HCT116 (cell line): ENCODE data around the gene EVA1A. TPM values are rescaled to one million over a fixed set of nuclear protein-coding genes. Genes with fewer than 3 reads are reported as not detected.

ENCODE experiments used
- ATAC-seq: fragments of 200-7000 bp; cut with Tn5 transposase; 2 replicates; pipeline ENCODE4 v1.9.1; 2020; ENCODE audit warnings: mild to moderate bottlenecking, moderate library complexity
- BruUV-seq: library from RNA; stranded (reverse); fragments of 400-500 nt; replicated peaks from 2 replicates; lab custom pipeline; 2021; lab: Mats Ljungman, UMichigan
- CTCF ChIA-PET: fragments of 300-600 bp; sonication (Branson Sonifier 250); formaldehyde crosslinking; loops from one replicate; lab custom pipeline; 2021; ENCODE audit warnings: antibody characterized with exemption; lab: Charles Lee
- POLR2A ChIA-PET: fragments of 300-600, 350-600 bp; sonication (Branson Sonifier 250); formaldehyde crosslinking; loops from one replicate; lab custom pipeline; 2021; ENCODE audit warnings: antibody characterized with exemption; lab: Charles Lee
- RAD21 ChIA-PET, 2 experiments: fragments of 300-600 bp; sonication (Branson Sonifier 250); formaldehyde crosslinking; loops; one replicate each; lab custom pipeline; 2023; ENCODE audit warnings: low total read pairs in 2 of 2; ENCODE audit not compliant: uncharacterized antibody in 2 of 2, unreplicated experiment in 2 of 2, low non-redundant PET in 1 of 2; lab: Charles Lee
- DNase-seq: peaks from one replicate; pipeline ENCODE4 v3.0.0-alpha.2; 2010; ENCODE audit warnings: low read depth, low spot score
- H2AFZ ChIP-seq: fragments of 200-600 bp; shearing (Covaris generic), sonication (generic); 2 replicates; pipeline ENCODE4 v1.6.1; 2017; ENCODE audit warnings: low read depth, mixed run types, mixed read lengths, antibody characterized with exemption, low read length; ENCODE audit not compliant: poor library complexity, severe bottlenecking
- H3K27ac ChIP-seq: 2 replicates; pipeline ENCODE4 v1.5.1; 2012; ENCODE audit warnings: low read depth, low read length
- H3K27me3 ChIP-seq: fragments of 200-600 bp; sonication (generic); 2 replicates; pipeline ENCODE4 v1.6.1; 2016; ENCODE audit warnings: mixed run types, low read length, mixed read lengths; ENCODE audit not compliant: insufficient read depth
- H3K36me3 ChIP-seq, 2 experiments: fragments of 200-500 bp in 1 of 2; fragments of 200-600 bp in 1 of 2; sonication (Bioruptor generic) in 1 of 2; sonication (generic) in 1 of 2; 2 replicates each; pipeline versions ENCODE4 v1.5.1 to v1.6.1; 2014 to 2016; ENCODE audit warnings: low read length in 2 of 2, inconsistent platforms in 1 of 2, mixed read lengths in 1 of 2, mixed run types in 1 of 2; ENCODE audit not compliant: insufficient read depth in 2 of 2, control insufficient read depth in 1 of 2
- H3K4me1 ChIP-seq, 2 experiments: fragments of 200-600 bp in 1 of 2; sonication (generic) in 1 of 2; 2 replicates each; pipeline versions ENCODE4 v1.5.1 to v1.6.1; 2012 to 2017; ENCODE audit warnings: low read length in 2 of 2, inconsistent platforms in 1 of 2, mild to moderate bottlenecking in 1 of 2, mixed read lengths in 1 of 2, mixed run types in 1 of 2, moderate library complexity in 1 of 2; ENCODE audit not compliant: insufficient read depth in 2 of 2, control insufficient read depth in 1 of 2
- H3K4me2 ChIP-seq: fragments of 200-600 bp; sonication (generic); 2 replicates; pipeline ENCODE4 v1.6.1; 2017; ENCODE audit warnings: mixed run types, low read length, mixed read lengths
- H3K4me3 ChIP-seq, 2 experiments: fragments of 200-600 bp in 1 of 2; sonication (generic) in 1 of 2; replicated peaks in 1 of 2; 2 replicates each; pipeline ENCODE4 v1.5.1; 2011 to 2016; ENCODE audit warnings: low read length in 2 of 2, control low read depth in 1 of 2, low read depth in 1 of 2, mild to moderate bottlenecking in 1 of 2, mixed read lengths in 1 of 2, mixed run types in 1 of 2
- H3K79me2 ChIP-seq: fragments of 200-600 bp; sonication (generic); 2 replicates; pipeline ENCODE4 v1.6.1; 2017; ENCODE audit warnings: mild to moderate bottlenecking, mixed run types, low read length, moderate library complexity, mixed read lengths; ENCODE audit not compliant: insufficient read depth
- H3K9ac ChIP-seq: fragments of 200-600 bp; sonication (generic); 2 replicates; pipeline ENCODE4 v1.6.1; 2016; ENCODE audit warnings: low read length, mixed read lengths
- H3K9me2 ChIP-seq: fragments of 200-600 bp; sonication (generic), shearing (Covaris generic); 2 replicates; pipeline ENCODE4 v1.6.1; 2017; ENCODE audit warnings: mixed run types, mild to moderate bottlenecking, moderate library complexity; ENCODE audit not compliant: insufficient read depth
- H3K9me3 ChIP-seq, 2 experiments: fragments of 200-500 bp in 1 of 2; fragments of 200-600 bp in 1 of 2; sonication (Bioruptor generic) in 1 of 2; sonication (generic) in 1 of 2; 2 replicates each; pipeline ENCODE4 v1.6.1; 2014 to 2017; ENCODE audit warnings: low read length in 2 of 2, mixed read lengths in 2 of 2, inconsistent platforms in 1 of 2, low read depth in 1 of 2, mild to moderate bottlenecking in 1 of 2, mixed run types in 1 of 2, moderate library complexity in 1 of 2; ENCODE audit not compliant: control insufficient read depth in 1 of 2, insufficient read depth in 1 of 2
- H4K20me1 ChIP-seq: fragments of 200-600 bp; sonication (generic), shearing (Covaris generic); 2 replicates; pipeline ENCODE4 v1.6.1; 2017; ENCODE audit warnings: mixed run types, mild to moderate bottlenecking, moderate library complexity; ENCODE audit not compliant: insufficient read depth
- CBX3 ChIP-seq: IDR thresholded peaks from 2 replicates; pipeline ENCODE4 v1.6.1; 2012; ENCODE audit warnings: low read depth
- CEBPB ChIP-seq: IDR thresholded peaks from 2 replicates; pipeline ENCODE4 v1.6.1; 2012; ENCODE audit warnings: low read depth
- EGR1 ChIP-seq: IDR thresholded peaks from 2 replicates; pipeline ENCODE4 v1.6.1; 2012; ENCODE audit warnings: low read depth
- ELF1 ChIP-seq: IDR thresholded peaks from 2 replicates; pipeline ENCODE4 v1.6.1; 2012; ENCODE audit warnings: low read depth, borderline replicate concordance
- EZH2 ChIP-seq: fragments of 200-600 bp; sonication (generic); IDR thresholded peaks from 2 replicates; pipeline ENCODE4 v1.6.1; 2017; ENCODE audit warnings: antibody characterized with exemption, mixed run types
- FOSL1 ChIP-seq: IDR thresholded peaks from 2 replicates; pipeline ENCODE4 v1.6.1; 2012; ENCODE audit warnings: low read depth
- POLR2A ChIP-seq: IDR thresholded peaks from 2 replicates; pipeline ENCODE4 v1.7.0; 2011; ENCODE audit warnings: borderline replicate concordance; ENCODE audit not compliant: insufficient read depth, insufficient read length; ENCODE audit errors: extremely low read depth
- POLR2AphosphoS5 ChIP-seq: IDR thresholded peaks from 2 replicates; pipeline ENCODE4 v1.6.1; 2011; ENCODE audit warnings: mild to moderate bottlenecking, low read depth, low read length, moderate library complexity
- SIN3A ChIP-seq: IDR thresholded peaks from 2 replicates; pipeline ENCODE4 v1.6.1; 2012; ENCODE audit warnings: low read depth
- SRF ChIP-seq: IDR thresholded peaks from 2 replicates; pipeline ENCODE4 v1.6.1; 2012; ENCODE audit warnings: low read depth
- ZFX ChIP-seq: fragments of 450-650 bp; IDR thresholded peaks from 2 replicates; pipeline ENCODE4 v1.6.1; 2017
- intact Hi-C: fragments of 100-400 bp; cut with micrococcal nuclease; formaldehyde crosslinking; loops from 2 replicates; pipeline ENCODE4 v1.10.0; 2022
- total RNA-seq: library from RNA; stranded (reverse); gene quantifications from one replicate; pipeline ENCODE4 v1.2.1, GENCODE V29; 2021; ENCODE audit not compliant: unreplicated experiment
- TF ChIP-seq, protein P1 (sequence below): IDR thresholded peaks from 2 replicates; pipeline ENCODE4 v1.6.1; 2012
- TF ChIP-seq, protein P2 (sequence below): IDR thresholded peaks from 2 replicates; pipeline ENCODE4 v1.6.1; 2012

EVA1A gene
- total RNA-seq, 1 experiment from 2014 or later, result 2.8 TPM

DNA sequence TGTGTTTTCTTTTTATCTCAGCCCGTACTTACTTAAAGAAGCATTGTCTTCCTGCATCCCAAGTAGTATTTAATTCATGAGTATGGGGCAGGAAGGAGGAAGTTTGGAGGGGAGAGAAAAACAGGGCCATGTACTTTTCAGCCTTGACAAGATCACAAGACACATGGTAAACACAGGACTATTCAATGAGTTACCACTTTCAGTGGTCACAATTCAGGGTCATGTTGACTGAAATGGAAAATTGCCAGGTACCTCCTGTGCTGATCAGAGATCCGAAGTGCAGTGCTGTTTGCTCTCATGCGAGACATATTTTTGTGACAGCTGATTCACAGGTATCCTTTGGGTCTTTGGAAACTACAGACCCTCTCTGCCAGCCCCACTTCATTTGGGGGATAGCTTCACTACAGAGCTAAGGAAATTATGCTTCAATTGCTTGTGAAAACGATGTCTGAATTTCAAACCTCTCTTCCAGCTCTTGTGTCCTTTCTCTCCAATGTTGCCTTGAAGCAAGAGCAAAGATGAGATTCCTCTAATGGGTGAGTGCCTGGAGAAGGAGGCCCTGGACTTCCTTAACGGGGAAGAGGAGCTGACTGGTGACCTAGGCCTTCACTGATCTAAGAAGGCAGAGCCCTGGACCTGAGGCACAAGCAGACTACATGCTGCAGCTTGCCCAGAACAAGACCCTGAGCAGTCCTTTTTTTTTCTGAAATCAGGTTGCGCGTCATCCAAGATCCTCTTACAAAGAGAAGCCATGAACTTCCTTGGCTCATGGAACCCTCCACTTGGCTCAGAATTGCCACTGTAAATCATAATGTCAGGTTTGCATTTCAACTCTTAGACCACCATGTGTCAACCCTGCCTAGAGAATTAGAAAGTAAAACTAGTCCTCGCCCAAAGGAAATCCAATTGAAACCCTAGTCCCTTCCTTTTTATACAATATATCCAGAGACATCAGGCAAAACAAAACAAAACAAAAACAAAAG, 44.1 kb downstream of the EVA1A start:
- Histone ChIP-seq H3K4me2 (no peak overlapping the region), H2AFZ (no peak overlapping the region), H3K9ac (no peak overlapping the region), H3K4me3 (no peak overlapping the region), H4K20me1 (no peaks in the 10 kb centered on the region), H3K4me1 (no peaks in the 10 kb centered on the region), H3K27me3 (peaks cover 5% of the 10 kb centered on the region; the same call in 1 of the 2 replicates), H3K27ac (no peak overlapping the region), H3K79me2 (no peaks in the 10 kb centered on the region), H3K9me2 (no peaks in the 10 kb centered on the region), H3K36me3 (no peaks in the 10 kb centered on the region), H3K9me3 (peaks cover 7 to 9% of the 10 kb centered on the region in 2 experiments; a peak in 3 of 4 replicates)
- POLR2A ChIA-PET, result no interaction called here
- RAD21 ChIA-PET, result no interaction called here
- intact Hi-C loops, result no loop called here
- BruUV-seq, result no TSS peak
- ATAC-seq, result no peak
- CTCF ChIA-PET, result no interaction called here
- TF ChIP-seq SRF, result no peak
- TF ChIP-seq FOSL1, result no peak
- TF ChIP-seq, protein P1, sequence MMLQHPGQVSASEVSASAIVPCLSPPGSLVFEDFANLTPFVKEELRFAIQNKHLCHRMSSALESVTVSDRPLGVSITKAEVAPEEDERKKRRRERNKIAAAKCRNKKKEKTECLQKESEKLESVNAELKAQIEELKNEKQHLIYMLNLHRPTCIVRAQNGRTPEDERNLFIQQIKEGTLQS, result no peak
- TF ChIP-seq ELF1, result no peak
- no peak for TF ChIP-seq EGR1
- no peak for TF ChIP-seq CBX3
- TF ChIP-seq, protein P2, sequence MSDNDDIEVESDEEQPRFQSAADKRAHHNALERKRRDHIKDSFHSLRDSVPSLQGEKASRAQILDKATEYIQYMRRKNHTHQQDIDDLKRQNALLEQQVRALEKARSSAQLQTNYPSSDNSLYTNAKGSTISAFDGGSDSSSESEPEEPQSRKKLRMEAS, result no peak
- no peak for TF ChIP-seq CEBPB
- no peak for TF ChIP-seq EZH2
- no peak for TF ChIP-seq POLR2A
- no peak for TF ChIP-seq ZFX
- no peak for TF ChIP-seq POLR2AphosphoS5
- TF ChIP-seq SIN3A, result no peak
- no peak for DNase-seq
